Activated CD8-positive, alpha-beta memory T cell treated with anti-CD3 and anti-CD28 coated beads, Interleukin-2, amount 50 U/mL, for 48 hours (primary cell): ENCODE data around the gene RFPL4A.

Experiments used
- DNase-seq: peaks from one replicate; pipeline ENCODE4 v3.0.0-alpha.2; 2020

The RFPL4A gene

DNA sequence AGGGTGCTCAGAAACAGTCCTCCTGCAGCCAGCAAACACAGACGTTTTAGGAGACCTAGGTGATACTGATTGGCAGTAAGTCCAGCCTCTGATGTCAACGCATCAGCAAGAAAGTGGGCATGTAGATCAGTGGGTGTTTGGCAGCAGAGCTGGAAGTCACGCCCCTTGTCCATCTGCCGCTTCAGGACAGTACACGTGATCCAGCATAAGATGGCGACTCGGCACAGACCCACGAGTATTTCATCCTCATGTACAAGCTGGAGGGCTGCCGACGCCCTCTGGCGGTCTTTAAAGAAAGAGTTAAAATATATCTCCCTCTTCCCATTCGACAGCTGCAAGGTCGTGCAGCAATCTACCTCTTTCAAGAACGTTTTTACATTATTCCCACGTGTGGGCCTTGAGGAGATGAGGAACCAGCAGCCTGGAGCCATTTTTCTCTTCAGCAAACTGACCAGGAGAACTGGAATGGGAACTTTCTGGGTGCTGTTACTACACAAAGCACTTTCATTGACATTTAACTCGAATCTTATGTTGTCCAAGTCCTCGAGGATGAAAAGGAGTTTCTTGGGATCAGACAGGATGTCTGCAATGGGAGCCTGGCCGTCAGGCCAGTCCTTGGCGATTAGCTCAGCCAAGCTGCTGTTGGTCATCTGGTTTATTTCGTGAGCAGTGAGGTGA, 50.6 kb downstream of the RFPL4A start:
- DNase-seq, result peak; percentile 62

DNA sequence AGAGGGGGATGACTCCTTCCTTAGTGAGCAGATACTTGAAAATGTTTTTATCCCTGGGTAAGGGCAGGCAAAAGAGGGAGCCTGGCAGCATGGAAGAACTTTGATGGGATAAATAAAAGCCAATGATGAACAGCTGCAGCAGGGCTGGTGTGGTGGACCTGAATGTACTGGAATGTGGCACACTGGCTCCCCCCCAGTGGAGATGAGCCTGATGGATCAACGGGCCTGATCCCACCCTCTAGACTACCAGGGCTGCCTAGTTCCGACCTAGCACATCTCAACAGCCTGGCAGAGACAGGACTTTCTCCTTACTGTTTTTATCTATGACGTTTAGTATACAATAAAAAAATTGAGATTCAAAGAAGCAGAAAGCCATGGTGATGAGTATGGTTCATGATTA, 52.4 kb downstream of the RFPL4A start:
- no peak for DNase-seq

GRCh38 chr19:55812449-55812848, 53.6 kb downstream of the RFPL4A start:
- DNase-seq, result no peak
